SK-MEL-5 (cell line): ENCODE results near the gene RIMS4. TPM values are rescaled to one million over a fixed set of nuclear protein-coding genes. Genes with fewer than 3 reads are reported as not detected.

Source experiments
- DNase-seq: peaks from one replicate; pipeline ENCODE4 v3.0.0-alpha.2; 2016; ENCODE audit warnings: low read depth, low spot score
- in situ Hi-C: cut with HindIII; loops from 2 replicates; pipeline ENCODE4 v1.10.0; 2016; ENCODE audit warnings: low sequenced_read_pairs, high pct_unique_total_duplicates, low pct_unique_long_range_greater_than_20kb
- total RNA-seq: library from RNA; depleted of rRNA; stranded (reverse); fragments of >200 nt; shearing (Covaris generic); gene quantifications from 2 replicates; pipeline ENCODE4 v1.2.3, GENCODE V29; 2014

Gene RIMS4
- total RNA-seq, 1 experiment from 2014 or later = 10.7 TPM

GRCh38 chr20:44720997-44721784, 89.2 kb downstream of the RIMS4 start:
- DNase-seq = no peak
- in situ Hi-C loops = no loop called here

DNA sequence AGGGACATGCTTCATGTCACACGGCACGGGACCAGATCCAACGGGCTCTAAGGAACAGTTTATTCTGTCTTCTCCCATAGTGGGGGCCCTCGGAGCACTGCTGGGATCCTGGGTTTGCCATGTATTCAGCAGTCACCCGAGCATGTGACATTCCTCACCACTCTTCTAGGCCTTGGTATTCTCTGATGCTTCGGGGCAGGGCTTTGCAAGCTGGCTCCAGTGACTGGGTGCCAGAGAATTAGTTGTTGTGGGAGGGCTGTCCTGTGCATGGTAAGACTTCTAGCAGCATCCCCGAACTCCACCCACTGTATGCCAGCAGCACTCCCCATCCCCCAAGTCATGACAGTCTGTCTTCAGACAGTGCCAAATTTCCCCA, 89.7 kb downstream of the RIMS4 start:
- DNase-seq = peak; percentile 94
- in situ Hi-C loops = no loop called here

DNA sequence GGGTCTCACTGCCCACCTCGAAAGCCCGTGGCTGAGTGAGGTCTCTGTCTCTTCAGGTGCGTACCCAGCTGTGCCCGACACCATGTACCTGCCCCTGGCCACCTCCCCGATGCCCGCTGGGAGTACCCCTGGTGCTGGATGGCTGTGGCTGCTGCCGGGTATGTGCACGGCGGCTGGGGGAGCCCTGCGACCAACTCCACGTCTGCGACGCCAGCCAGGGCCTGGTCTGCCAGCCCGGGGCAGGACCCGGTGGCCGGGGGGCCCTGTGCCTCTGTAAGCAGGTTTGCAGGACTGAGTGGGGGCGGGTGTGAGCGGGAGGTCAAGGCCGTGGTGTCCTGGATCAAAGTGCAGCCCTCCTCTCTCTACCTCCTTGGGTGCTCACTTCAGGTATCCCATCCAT, 90.5 kb downstream of the RIMS4 start:
- in situ Hi-C loops = no loop called here
- no peak for DNase-seq

- in situ Hi-C loops = no loop called here
- peak; percentile 57 for DNase-seq
Measured at GRCh38 chr20:44717986-44718385, 92.4 kb downstream of the RIMS4 start.

DNA sequence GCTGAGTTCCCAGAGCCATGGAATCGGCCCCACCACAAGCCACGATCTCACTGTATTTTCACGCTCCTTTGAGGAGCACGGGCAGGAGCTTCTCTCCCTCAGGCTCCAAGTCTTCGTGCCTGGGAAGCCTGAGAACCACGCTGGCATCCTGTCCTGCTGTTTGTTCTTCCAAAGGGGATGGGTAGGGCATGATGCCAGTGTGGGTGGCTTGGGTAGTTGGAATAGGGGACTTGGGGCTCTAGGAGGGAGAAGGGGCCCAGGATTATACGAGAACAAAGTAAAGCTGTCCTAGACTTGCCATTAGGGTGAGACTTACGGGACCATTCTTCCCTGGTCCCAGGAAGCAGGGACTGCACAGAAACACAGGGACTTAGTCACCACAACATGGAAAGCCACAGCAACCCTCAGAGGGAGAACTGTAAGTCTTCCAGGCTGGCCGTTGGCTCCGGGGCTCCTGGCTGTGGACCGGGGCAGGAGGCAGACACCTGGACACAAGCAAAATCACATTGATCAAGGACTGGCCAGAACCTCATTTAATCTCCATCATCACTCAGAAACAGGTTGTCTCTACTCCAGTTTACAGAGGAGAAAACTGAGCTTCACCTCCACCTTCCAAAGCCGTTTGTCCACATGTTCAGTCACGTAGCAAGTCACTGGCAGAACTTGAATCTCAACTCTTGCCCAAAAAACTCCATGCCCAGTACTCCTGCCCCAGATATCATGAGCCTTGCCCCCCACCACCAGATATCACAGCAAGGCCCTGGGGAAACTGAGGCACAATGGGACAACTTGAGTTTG, 93.8 kb downstream of the RIMS4 start:
- in situ Hi-C loops = no loop called here
- no peak for DNase-seq

DNA sequence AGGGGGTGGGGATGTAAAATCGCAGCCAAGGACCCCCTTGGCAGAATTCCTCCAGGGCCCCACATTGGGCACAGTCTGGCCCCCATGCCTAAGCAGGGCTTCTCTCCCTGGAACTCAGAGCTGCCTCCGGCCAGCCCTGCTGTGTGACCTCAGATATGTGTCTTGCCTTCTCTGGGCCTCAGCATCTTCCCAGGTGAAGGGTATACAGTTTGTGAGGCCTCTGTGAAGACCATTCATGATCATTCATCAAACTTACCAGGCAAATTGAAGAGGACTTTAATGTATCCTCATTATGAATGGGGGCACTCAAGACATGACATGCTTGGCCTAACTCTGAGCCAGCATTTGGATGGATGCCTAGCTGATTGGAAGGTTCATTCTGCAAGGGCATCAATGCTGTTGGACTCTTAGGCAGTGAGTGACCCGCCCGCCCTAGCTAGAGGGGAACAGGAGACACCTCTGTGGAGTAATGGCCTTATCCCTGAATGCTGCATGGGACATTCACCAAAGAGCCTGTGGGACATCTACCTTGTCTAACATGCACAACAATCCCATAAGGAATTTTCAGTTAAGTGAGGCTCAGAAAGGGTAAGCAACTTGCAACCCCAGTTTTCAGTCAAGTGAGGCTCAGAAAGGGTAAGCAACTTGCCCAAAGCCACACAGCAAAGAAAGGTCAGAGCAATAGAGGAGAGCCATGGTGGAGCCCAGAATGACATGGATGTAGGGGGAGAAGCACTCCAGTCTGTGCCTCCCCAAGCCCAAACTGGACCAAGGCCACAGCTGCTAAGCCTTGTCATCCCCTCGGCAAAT, 94.6 kb downstream of the RIMS4 start:
- DNase-seq = no peak
- in situ Hi-C loops = no loop called here

DNA sequence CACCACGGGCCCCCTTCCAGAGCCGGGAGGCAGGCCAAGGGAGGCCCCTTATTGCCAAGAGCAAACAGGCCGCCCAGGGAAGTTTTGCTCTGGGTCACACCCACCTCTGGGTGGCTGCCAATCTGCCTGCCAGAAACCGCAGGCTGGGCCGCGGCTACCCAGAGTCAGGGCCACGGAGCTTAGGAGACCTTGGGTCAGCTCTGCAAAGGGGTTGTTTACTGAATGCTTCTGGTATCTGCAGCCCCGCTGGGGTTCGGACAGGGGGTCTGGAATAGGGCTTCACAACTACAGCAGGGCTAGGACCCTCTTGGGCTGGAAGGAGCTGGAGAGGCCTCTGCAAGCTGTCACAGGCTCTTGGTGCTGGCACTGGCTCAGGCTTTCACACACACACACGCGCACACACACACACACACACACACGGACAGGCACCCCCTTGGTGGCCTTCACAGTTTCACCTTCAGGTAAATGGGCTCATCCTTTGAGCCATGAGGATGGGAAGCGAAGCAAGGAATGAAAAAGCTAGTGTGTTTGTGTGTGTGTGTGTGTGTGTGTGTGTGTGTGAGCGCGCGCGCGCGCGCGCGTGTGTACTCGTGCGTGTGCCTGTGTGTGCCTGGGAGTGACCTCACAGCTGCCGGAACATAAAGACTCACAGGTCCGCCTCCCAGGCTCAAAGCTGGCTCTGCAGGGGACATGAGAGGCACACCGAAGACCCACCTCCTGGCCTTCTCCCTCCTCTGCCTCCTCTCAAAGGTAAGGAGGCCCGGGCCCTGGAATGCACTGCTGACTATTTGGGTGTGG, 95.4 kb downstream of the RIMS4 start, which contains the start of gene CCN5:
Gene CCN5, plus strand, starts transcription at position 669 of the 798 bp plus-strand sequence. Its CDS starts 22 bp downstream, at position 691.
- DNase-seq = peak; percentile 59
- in situ Hi-C loops = no loop called here

DNA sequence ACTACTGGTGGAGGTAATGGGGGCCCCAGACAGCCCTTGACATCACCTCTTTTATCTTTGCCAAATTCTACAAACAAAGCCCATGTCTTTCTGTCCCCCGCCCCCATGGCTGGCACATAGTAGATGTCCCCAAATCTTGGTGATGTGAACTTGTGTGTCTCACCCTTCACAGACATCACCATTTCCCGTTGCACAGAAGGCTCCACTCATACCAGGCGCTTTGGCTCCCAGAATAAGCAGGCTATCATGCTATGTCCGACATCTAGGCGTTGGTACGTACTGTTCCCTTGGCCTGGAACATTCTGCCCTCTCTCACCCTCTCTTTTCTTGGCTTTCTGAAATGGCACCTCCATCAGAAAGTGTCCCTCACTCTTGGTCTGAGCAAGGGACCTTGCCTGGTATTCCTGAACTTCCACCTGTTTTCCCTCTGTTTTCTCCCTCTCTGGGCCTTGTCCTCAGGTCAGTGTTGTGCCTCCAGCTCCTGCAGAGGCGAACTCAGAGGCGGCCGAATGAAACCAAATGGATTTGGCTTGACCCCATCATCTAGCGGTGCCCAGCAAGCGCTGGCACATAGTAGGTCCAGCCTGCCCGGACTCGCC, 96.1 kb downstream of the RIMS4 start:
- no peak for DNase-seq
- in situ Hi-C loops = no loop called here

DNA sequence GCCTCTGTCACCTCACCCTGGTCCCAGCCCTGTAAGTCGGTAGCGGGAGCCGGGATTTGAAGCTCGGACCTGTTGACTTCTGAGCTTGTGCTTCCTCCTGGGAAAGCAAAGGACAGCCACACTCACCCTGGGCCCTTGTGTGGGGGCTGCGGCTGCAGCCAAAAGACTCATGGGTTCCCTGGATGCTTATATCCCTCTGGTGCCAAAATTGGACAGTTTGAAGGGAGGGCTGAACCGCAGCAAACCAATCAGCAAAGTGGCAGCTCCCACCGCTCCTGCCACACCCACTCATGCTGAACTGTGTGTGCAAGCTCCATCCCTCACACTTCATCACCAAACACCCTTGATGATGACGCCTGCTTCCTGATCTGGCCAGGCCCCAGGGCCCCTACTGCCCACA, 99.1 kb downstream of the RIMS4 start:
- no peak for DNase-seq
- in situ Hi-C loops = no loop called here

DNA sequence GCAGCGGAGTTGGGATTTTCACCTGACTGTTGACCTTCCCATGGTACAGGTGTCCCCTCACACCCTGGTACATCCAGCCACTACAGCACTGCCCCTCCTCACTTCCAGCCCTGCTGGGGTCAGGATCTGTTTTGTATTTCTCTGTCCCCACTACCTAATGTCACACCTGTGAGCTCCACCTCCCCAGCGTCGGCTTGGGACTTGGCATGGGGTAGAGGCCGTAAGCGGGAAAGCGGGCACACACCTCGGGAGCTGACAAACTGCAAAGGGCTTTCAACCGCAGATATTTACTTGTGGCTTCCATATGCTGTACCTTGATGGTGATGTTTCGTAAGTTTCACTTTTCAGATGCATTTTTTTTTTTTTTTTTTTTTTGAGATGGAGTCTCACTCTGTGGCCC, 100.5 kb downstream of the RIMS4 start:
- in situ Hi-C loops = no loop called here

DNA sequence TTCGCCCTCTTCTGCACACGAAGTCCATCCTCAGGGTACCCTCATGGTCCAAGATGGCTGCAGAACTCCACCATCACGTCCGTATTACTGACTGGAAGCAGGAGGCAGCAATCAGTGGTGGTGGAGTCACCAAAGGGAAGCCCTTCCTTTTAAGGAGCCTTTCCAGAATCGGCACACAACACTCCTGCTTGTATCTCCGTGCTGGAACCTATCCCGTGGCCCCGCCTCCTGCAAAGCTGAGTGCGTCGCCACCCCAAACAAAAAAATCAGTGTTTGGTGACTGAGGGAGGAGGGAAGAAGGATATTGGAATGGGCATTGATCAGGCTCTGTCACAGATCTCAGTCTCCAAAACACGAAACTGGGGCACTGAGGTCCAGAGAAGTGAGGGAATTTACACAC, 101.0 kb downstream of the RIMS4 start:
- in situ Hi-C loops = no loop called here
- DNase-seq = no peak

More for the DNA sequence above, 100.5 kb downstream of the RIMS4 start:
- DNase-seq = no peak

DNA sequence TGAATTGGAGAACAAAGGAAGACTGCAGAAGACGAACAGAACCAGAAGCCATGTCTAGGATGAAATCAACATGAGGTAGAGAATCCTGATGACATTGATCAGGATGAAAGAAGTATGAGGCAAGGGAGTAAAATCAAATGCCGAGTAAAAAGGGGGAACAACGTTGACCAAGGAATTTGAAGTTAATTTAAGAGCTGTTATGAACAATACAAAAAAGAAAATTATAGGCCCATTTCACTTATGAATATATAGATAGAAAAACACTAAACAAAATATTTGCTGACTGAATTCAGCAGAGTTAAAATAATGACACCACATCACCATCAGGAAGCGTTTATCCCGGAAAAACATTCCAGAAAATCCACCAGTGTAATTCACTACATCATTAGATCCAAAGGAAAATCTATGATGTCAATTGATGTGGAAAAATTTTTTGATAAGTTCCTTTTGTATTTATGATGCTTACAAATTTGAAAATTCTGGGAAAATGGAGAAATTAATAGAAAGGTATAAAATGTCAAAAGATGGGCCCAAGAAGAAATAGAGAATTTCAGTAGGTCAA, 103.2 kb downstream of the RIMS4 start:
- in situ Hi-C loops = no loop called here
- DNase-seq = no peak

- in situ Hi-C loops = no loop called here
- no peak for DNase-seq
Measured at GRCh38 chr20:44706301-44707017, 103.9 kb downstream of the RIMS4 start.

GRCh38 chr20:44705364-44706094, 104.8 kb downstream of the RIMS4 start:
- DNase-seq = no peak
- in situ Hi-C loops = no loop called here

- in situ Hi-C loops = no loop called here
- DNase-seq = no peak
Measured at GRCh38 chr20:44704551-44704971, 105.8 kb downstream of the RIMS4 start.
